ENCODE data around the gene PRPF8.

The PRPF8 gene

DNA sequence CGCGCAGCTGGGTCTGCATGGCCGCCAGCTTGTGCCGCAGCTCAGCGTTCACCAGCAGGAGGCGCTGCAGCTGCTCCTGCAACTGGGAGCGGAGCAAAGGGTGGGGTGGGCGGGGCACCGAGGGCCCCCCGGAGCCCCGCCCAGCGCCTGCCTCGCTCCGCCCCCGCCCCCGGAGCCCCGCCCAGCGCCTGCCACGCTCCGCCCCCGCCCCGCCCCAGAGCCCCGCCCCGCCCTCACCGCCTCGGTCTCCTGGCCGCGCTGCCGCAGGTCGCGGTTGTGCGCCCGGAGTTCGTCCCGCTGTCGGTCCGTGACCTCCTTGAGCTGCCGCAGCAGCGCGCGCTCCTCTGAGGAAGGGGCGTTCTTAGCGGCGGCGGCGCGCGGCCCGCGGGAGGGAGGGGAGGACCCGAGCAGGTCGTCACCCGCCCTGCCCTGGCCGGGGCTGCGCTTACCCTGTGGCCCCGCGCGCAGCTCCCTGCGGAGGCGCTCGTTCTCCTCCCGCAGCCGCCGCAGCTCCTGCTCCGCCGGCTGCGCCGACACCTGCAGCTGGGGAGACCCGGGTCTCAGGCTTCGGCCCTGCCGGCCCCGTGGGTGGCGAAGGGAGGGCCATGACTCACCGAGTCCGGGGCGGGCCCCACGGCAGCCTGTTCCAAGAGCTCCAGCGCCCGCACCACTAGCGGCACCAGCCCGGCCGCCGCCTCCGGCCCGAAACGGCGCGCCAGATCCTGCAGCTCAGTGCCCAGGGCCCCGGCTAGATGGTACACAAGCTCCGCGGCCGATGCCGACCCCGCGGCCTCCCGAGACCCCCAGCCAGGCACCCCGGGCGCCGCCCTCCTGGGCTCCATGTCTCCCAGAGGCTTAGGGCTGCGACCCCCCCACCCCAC is 35.5 kb downstream of the PRPF8 start:
- TF ChIP-seq POLR2A (IDR thresholded peaks at IDR 0.05; ENCODE audit: low read length) (peak; percentile 84), GATA1 (IDR thresholded peaks at IDR 0.05; ENCODE audit: low read depth, low read length) (no peak)
- DNase-seq = peak; percentile 96 to 99

DNA sequence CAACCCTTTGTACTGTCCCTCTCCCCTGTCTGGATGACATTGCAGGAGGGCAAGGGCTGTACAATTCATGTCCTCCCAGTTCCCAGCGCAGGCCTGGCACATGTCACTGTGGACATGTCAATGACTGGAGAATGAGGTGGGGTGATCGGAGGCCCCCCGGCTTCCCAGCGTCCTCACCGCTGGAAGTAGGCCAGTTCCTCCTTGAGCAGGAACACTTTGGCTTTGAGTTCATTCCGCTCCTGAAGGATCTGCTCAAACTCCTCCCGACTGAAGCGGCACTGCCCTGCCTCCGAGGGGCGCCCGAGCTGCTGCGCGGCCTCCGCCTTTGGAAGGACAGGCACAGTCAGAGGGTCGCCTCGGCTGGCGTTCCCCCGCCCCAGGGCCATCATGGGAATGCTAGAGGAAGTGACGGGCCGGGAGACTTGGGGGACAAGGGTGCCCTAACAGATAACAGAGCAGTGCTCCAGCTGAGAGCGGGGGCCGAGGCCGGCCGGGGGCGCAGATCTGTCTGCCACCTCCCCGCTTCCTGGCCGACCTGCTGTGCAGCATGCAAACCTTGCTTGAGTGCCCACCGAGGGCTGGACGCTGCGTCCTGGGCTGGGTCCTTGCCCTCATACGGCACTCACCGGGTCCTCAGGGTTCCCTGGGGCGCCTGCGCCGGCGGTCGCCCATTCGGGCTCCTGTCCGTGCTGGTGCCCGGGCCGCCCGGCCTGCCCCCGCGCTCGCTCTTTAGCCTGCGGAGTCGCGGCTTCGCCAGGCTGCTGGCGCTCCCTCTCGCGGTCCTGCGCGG is 36.3 kb downstream of the PRPF8 start:
- DNase-seq = peak in 1 of 2 experiments; percentile 72
- TF ChIP-seq GATA1 (IDR thresholded peaks at IDR 0.05; ENCODE audit: low read depth, low read length) (no peak), POLR2A (IDR thresholded peaks at IDR 0.05; ENCODE audit: low read length) (no peak)

DNA sequence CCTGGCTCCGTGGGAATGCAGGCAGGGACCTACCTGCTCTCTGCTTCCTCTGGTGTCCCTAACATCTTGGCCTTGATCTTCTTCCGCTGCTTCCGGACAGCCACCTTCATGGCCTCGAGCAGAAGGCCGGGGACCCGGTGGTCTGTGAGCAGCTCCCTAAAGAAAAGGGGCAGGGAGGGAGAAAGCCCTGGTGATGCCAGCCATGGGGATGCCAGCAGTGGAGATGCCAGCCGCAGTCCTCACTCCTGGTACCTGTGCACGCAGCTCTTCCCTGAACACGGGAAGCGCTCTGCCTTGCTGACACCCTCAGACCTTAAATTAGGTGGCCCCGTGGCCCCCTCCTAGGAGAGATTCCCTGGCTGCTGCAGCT is 36.9 kb downstream of the PRPF8 start:
- no peak for DNase-seq
- TF ChIP-seq GATA1 (IDR thresholded peaks at IDR 0.05; ENCODE audit: low read depth, low read length) = no peak
- TF ChIP-seq POLR2A (IDR thresholded peaks at IDR 0.05; ENCODE audit: low read length) = no peak

DNA sequence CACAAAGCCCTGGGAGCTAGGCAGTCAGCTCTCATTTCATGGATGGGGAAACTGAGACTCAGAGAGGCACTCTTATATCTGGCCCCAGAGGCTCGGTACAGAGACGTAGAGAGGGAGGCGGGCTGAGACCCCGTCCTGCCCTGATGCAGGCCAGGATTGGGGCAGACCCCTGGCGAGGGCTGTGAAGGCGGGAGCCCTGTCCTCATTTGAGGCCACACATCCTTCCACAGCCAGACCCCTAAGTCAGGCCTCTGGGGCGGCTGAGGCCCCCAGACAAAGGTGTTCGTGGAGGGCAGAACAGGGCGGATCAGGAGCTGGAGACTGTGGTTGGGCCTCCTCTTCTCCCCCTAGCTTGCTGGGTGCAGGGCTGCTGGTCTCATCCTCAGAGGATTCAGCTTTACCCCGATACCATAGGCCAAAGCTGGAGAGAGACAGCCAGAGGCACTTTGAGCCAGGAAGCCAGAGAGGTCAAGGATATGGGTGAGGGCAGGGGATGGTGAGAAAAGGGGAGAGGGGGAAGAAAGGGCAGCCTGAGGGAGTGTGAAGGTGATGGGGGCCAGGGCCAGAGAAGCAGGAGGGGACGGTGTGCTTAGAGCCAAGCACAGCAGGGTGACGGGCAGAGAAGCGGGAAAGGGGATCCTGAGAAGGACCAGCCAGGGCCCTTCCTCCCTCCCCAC is 38.3 kb downstream of the PRPF8 start:
- DNase-seq = no peak
- TF ChIP-seq POLR2A (IDR thresholded peaks at IDR 0.05; ENCODE audit: low read length) (no peak), GATA1 (IDR thresholded peaks at IDR 0.05; ENCODE audit: low read depth, low read length) (no peak)

DNA sequence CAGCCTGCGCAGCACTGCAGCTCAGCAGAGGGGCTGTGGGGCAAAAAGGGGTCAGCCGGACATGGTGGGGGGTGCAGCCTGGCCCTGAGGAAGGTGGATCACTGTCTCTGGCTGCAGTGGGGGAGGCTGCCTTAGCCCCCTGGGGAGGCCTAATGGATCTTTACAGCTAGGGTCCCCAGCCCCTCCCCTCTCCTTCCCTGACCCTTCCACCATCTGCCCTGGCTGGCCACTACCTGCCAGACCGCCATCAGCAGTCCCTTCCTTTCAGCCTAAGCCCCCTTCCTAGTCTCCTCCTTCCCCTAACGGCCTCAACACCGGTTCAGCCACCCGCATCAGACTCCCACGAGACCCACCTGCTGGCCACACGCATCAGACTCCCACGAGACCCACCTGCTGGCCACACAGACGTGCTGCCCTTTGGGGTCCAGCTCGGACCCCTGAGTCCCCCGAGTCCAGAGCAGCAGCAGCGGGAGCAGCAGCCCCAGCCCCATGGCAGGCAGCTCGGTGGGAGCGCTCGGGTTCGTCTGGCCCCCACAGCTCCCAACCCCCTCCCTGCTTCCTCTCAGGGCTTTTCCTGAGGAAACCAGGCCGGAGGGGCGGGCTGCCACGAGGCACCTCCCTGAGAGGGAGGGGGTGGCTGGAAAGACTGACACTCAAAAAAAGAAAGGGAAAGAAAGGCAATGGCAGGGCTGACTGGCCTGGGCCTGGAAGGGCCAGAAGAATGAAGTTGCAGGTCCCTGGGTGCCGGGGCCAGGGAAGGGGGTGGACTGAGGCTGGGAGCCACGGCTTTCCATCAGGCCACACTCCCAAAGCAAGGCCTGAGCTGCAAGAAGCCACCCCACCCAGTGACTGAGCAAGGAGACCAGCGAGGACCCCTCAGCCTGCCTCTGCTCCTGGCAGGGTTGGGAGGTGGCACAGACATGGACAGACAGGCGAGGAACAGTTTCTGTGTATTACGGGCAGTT is 39.2 kb downstream of the PRPF8 start, which contains the start of gene SCARF1:
TSS of gene SCARF1 (minus strand) at position 526 of the 965 bp plus-strand sequence. CDS start at position 491, 35 bp downstream.
- no peak for TF ChIP-seq POLR2A (IDR thresholded peaks at IDR 0.05; ENCODE audit: low read length)
- no peak for TF ChIP-seq GATA1 (IDR thresholded peaks at IDR 0.05; ENCODE audit: low read depth, low read length)
- no peak for DNase-seq

DNA sequence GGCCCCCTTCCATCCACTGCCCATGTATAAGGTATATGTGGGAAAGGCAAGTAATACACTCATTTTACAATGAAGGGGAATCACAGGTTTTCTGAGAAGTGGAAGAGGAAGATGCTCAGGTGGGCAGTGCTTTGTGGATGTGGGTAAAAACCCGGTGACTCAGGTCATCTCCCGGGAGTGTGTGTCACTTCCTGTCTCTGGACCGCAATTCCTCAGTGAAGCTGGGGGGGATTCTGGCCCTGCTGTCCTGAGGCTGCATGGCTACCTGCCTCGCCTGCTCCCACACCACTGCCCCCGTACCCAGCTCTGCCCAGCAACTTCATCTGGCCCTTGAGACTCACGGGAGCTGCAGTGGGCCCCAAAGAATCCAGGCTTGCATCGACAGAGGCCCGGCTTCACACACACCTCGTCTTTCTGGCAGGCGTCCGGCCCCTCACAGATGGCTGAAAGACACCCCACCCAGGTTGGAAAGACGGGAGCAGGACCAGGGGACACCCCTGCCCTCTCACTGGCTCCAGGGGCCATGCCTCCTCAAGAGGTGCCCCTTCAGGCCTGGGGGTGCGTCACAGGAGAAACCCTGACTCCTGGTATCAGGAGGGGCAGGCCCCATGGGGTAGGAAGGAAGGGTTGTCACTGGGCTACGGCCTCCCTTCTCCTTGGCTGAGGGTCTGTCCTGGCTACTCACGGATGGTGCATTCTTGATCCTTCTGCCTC is 40.0 kb downstream of the PRPF8 start:
- no peak for TF ChIP-seq POLR2A (IDR thresholded peaks at IDR 0.05; ENCODE audit: low read length)
- TF ChIP-seq GATA1 (IDR thresholded peaks at IDR 0.05; ENCODE audit: low read depth, low read length) = no peak
- peak in 1 of 2 experiments; percentile 31 for DNase-seq

DNA sequence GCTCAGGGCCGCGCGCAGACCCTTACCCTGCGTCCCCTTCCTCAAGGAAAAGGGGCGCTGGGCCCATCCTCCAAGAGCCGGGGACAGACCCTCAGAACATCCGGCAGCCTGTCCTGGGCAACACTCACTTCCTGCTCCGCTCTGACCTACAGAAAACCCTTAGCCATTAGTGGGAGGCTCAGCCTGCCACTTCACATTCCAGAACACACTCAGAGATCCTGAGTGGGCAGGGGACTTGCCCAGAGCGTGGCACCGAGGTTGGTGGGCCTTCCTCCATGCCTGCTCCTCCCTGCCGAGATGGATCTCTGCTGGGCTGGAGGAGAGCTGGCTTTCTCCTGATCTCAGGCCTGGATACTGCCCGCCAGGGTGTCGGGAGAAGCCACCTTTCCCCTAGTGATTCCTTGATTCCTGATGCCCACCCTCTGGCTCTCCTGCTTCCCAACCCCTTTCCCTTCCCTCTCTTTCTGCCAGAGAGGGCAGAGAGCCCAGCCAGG is 40.6 kb downstream of the PRPF8 start:
- DNase-seq = no peak
- TF ChIP-seq POLR2A (IDR thresholded peaks at IDR 0.05; ENCODE audit: low read length) (no peak), GATA1 (IDR thresholded peaks at IDR 0.05; ENCODE audit: low read depth, low read length) (no peak)

DNA sequence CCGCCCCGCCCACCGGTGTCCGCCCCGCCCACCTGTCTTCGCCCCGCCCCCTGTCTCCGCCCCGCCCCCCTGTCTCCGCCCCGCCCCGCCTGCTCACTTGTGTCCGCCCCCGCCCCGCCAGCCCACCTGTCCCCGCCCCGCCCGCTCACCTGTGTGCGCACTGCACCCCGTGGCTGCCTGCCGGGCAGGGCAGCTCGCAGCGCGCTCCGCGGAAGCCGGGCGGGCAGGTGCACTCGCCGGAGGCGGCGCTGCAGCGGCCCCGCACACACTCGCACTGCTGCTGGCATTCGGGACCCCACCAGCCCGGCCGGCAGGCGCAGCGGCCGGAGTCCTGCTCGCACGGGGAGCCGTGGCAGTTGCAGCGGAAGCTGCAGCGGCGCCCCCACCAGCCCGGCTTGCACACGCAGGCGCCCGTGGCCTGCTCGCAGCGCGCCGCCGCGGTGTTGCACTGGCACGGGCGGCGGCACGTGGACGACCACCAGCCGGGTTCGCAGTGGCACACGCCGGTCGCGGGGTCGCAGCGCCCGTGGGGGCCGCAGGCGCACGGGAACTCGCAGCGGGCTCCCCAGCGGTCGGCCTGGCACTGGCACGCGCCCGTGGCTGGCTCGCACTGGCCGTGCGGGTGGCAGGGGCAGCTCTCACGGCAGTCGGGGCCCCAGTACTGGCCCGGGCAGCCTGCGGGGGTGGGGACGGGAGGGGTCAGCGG is 41.2 kb downstream of the PRPF8 start:
- DNase-seq = peak; percentile 68 to 70
- no peak for TF ChIP-seq POLR2A (IDR thresholded peaks at IDR 0.05; ENCODE audit: low read length)
- TF ChIP-seq GATA1 (IDR thresholded peaks at IDR 0.05; ENCODE audit: low read depth, low read length) = no peak

DNA sequence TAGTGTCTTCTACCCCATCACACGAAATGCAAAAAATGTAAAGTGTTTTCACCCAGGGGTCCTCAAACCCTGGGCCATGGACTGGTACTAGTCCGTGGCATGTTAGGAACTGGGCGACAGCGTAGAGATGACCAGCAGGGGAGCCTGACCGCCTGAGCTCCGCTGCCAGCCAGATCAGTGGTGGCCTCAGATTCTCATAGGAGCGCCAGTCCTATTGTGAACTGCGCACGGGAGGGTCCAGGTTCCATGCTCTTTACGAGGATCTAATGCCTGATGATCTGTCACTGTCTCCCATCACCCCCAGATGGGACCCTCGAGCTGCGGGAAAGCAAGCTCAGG is 43.6 kb downstream of the PRPF8 start:
- no peak for DNase-seq
- no peak for TF ChIP-seq POLR2A (IDR thresholded peaks at IDR 0.05; ENCODE audit: low read length)
- TF ChIP-seq GATA1 (IDR thresholded peaks at IDR 0.05; ENCODE audit: low read depth, low read length) = no peak

DNA sequence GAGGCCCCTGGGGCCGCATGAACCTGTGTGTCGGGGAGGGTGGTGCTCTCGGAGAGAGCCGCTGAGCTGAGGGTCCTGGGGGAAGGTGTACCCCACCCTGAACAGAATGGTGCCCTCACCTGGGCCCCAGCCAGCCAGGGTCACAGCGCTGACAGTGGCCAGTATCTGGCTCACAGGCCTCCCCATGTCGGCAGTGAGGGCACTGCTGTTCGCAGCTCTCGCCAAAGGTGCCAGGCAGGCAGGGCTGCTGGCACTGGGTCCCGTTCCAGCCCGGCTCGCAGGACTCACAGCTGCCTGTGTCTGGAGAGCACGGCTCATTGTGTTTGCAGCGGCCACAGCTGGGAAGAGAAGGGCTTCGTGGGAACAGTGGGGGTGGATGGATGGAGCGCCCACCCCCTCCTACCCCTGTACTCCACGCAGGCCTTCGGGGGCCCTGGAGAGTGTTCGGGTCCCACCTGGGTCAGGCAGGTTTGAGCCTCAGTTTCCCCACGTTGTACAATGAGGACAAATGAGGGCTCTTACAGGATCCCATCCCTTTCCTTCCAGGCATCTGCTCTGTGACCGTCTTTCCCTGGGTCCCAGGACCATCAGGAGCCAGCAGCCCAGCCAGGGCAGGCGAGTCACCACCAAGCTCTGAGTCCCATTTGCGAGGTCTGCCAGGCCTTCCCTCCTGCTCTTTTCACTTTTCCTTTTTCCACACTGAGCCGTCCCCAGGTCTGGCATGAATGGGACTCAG is 44.2 kb downstream of the PRPF8 start:
- TF ChIP-seq GATA1 (IDR thresholded peaks at IDR 0.05; ENCODE audit: low read depth, low read length) = no peak
- no peak for TF ChIP-seq POLR2A (IDR thresholded peaks at IDR 0.05; ENCODE audit: low read length)
- no peak for DNase-seq

DNA sequence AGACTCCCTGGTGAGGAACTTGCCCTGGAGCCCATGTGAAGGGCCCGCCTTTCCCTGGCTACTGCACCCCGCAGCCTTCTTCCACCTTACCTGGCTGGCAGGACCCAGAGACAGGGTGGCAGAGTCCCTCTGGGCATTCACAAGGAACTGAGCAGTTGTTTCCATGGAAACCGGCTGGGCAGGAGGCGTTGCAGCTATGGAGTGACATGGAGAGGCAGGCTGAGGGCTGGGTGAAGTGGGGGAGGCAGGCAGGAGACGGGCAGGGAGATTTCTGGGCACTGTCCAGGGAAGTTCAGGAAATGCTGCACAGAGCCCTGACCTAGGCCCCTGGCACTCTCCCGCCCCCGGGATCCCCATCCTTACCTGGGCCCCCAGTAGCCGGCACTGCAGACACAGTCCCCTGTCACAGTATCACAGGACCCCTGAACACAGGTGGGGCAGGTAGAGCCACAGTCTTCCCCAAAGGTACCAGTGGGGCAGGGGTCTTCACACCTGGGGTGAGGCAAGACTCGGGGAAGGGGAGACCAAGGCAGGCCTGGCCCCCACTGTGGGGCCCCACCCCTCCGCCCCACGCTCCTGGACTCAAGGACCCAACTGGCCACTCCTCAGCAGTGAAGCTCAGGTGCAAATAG is 45.0 kb downstream of the PRPF8 start:
- TF ChIP-seq POLR2A (IDR thresholded peaks at IDR 0.05; ENCODE audit: low read length) = no peak
- TF ChIP-seq GATA1 (IDR thresholded peaks at IDR 0.05; ENCODE audit: low read depth, low read length) = no peak
- no peak for DNase-seq
